Type B pancreatic cell (in vitro differentiated cells): Measurements from ENCODE around the gene CCDC80. TPM values are rescaled to one million over a fixed set of nuclear protein-coding genes. Genes with fewer than 3 reads are reported as not detected.

Experiments
- DNase-seq: peaks from one replicate; pipeline ENCODE4 v3.0.0; 2021; ENCODE audit warnings: mixed read lengths; ENCODE audit not compliant: unreplicated experiment; ENCODE audit errors: extremely low spot score
- H3K27ac Mint-ChIP-seq: 2 replicates; pipeline ENCODE4 v1.8.0; 2021; ENCODE audit warnings: mild to moderate bottlenecking, mixed read lengths
- H3K27me3 Mint-ChIP-seq: 2 replicates; pipeline ENCODE4 v1.8.0; 2021; ENCODE audit warnings: mixed read lengths
- H3K36me3 Mint-ChIP-seq: 2 replicates; pipeline ENCODE4 v1.8.0; 2021; ENCODE audit warnings: mixed read lengths
- H3K4me1 Mint-ChIP-seq: one replicate; pipeline ENCODE4 v1.8.0; 2021; ENCODE audit warnings: mixed read lengths; ENCODE audit not compliant: unreplicated experiment
- H3K4me3 Mint-ChIP-seq: 2 replicates; pipeline ENCODE4 v1.8.0; 2021; ENCODE audit warnings: mild to moderate bottlenecking, mixed read lengths
- H3K9me3 Mint-ChIP-seq: 2 replicates; pipeline ENCODE4 v1.8.0; 2021; ENCODE audit warnings: mixed read lengths
- CTCF ChIP-seq: fragments of 200-600 bp; sonication (generic); conservative IDR thresholded peaks from 2 replicates; pipeline ENCODE4 v1.5.0; 2021; ENCODE audit warnings: antibody characterized with exemption, mild to moderate bottlenecking
- total RNA-seq: library from RNA; stranded (reverse); gene quantifications from 2 replicates; pipeline ENCODE4 v1.2.1, GENCODE V29; 2021; ENCODE audit warnings: low replicate concordance

Gene CCDC80
- total RNA-seq, 1 donor from 2014 or later: 174 TPM

GRCh38 chr3:112606098-112606497 is 34.8 kb downstream of the CCDC80 start:
- Mint-ChIP-seq H3K27me3 (no peaks in the 10 kb centered on the region), H3K36me3 (peaks cover 8% of the 10 kb centered on the region), H3K4me1 (peaks cover 12% of the 10 kb centered on the region), H3K27ac (no peak overlapping the region), H3K4me3 (no peak overlapping the region), H3K9me3 (no peaks in the 10 kb centered on the region)
- DNase-seq: no peak
- no peak for TF ChIP-seq CTCF

GRCh38 chr3:112605285-112605684 is 35.7 kb downstream of the CCDC80 start:
- peaks cover 12% of the 10 kb centered on the region for H3K4me1 Mint-ChIP-seq
- H3K36me3 Mint-ChIP-seq: peaks cover 8% of the 10 kb centered on the region
- peak overlapping the region; percentile 42 for H3K27ac Mint-ChIP-seq
- H3K9me3 Mint-ChIP-seq: no peaks in the 10 kb centered on the region
- peak overlapping the region; percentile 49 for H3K4me3 Mint-ChIP-seq
- TF ChIP-seq CTCF: no peak
- no peak for DNase-seq
- H3K27me3 Mint-ChIP-seq: no peaks in the 10 kb centered on the region

- no peaks in the 10 kb centered on the region for H3K9me3 Mint-ChIP-seq
- no peaks in the 10 kb centered on the region for H3K27me3 Mint-ChIP-seq
- H3K27ac Mint-ChIP-seq: peak overlapping the region; percentile 29
- TF ChIP-seq CTCF: no peak
- DNase-seq: no peak
- peaks cover 5% of the 10 kb centered on the region for H3K36me3 Mint-ChIP-seq
- peaks cover 12% of the 10 kb centered on the region for H3K4me1 Mint-ChIP-seq
- peak overlapping the region; percentile 24 for H3K4me3 Mint-ChIP-seq
Observed at GRCh38 chr3:112604536-112604935, 36.4 kb downstream of the CCDC80 start.

GRCh38 chr3:112602217-112602838 is 38.6 kb downstream of the CCDC80 start:
- TF ChIP-seq CTCF: no peak
- no peak for DNase-seq
- Mint-ChIP-seq H3K36me3 (peaks cover 3% of the 10 kb centered on the region), H3K4me1 (peaks cover 12% of the 10 kb centered on the region), H3K4me3 (no peak overlapping the region), H3K27me3 (no peaks in the 10 kb centered on the region), H3K9me3 (no peaks in the 10 kb centered on the region), H3K27ac (no peak overlapping the region)

- Mint-ChIP-seq H3K27ac (no peak overlapping the region), H3K36me3 (peaks cover 4% of the 10 kb centered on the region), H3K27me3 (no peaks in the 10 kb centered on the region), H3K4me1 (no peaks in the 10 kb centered on the region), H3K4me3 (no peak overlapping the region), H3K9me3 (no peaks in the 10 kb centered on the region)
- no peak for TF ChIP-seq CTCF
- DNase-seq: no peak
Observed at GRCh38 chr3:112598731-112599130, 42.2 kb downstream of the CCDC80 start.

GRCh38 chr3:112597945-112598344 is 43.0 kb downstream of the CCDC80 start:
- Mint-ChIP-seq H3K27me3 (no peaks in the 10 kb centered on the region), H3K9me3 (no peaks in the 10 kb centered on the region), H3K4me3 (no peak overlapping the region), H3K27ac (no peak overlapping the region), H3K36me3 (peaks cover 6% of the 10 kb centered on the region), H3K4me1 (no peaks in the 10 kb centered on the region)
- no peak for TF ChIP-seq CTCF
- no peak for DNase-seq
